ENCODE data around the gene TUBA1C. TPM values are rescaled to one million over a fixed set of nuclear protein-coding genes. Genes with fewer than 3 reads are reported as not detected.

Gene TUBA1C
- total and polyA plus RNA-seq, 10 of the 15 experiments (the other 5 are each of a cell fraction or from before 2014, with no cell fraction given) = 285 to 1,003 (median 441) TPM

DNA sequence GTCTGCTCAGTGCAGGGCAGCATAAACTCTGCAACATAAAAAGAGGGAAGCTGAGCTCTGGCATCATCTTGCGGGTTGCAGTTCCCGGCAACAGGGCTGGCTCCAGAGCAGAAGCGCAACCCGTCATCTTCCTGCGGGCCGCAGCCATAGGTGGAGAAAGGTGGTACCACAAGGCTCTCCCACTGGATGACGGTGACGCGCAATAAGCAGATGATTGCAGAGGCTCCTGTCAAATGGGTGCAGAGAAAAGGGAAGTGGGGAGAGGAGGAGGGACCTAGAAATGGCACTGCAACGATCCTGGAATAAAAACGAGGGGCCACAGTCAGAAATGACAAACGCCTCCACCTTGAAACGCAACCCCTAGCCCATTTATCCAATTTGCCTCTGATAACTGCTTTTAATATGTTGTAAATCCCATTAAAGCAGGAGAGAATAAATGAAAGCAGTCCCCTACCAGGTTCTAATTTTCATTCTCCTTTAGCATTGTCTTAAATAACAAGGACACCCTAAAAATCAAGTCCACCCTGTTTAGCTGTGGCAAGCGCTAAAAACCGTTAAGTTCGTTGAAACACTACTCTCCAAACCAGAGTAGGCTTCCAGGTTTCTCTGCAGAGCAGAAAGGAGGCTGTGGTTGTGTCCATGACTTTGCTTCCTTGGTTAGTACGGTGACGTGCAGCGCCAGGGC, 30.9 kb upstream of the TUBA1C start (continued):
- TF ChIP-seq, protein P1, sequence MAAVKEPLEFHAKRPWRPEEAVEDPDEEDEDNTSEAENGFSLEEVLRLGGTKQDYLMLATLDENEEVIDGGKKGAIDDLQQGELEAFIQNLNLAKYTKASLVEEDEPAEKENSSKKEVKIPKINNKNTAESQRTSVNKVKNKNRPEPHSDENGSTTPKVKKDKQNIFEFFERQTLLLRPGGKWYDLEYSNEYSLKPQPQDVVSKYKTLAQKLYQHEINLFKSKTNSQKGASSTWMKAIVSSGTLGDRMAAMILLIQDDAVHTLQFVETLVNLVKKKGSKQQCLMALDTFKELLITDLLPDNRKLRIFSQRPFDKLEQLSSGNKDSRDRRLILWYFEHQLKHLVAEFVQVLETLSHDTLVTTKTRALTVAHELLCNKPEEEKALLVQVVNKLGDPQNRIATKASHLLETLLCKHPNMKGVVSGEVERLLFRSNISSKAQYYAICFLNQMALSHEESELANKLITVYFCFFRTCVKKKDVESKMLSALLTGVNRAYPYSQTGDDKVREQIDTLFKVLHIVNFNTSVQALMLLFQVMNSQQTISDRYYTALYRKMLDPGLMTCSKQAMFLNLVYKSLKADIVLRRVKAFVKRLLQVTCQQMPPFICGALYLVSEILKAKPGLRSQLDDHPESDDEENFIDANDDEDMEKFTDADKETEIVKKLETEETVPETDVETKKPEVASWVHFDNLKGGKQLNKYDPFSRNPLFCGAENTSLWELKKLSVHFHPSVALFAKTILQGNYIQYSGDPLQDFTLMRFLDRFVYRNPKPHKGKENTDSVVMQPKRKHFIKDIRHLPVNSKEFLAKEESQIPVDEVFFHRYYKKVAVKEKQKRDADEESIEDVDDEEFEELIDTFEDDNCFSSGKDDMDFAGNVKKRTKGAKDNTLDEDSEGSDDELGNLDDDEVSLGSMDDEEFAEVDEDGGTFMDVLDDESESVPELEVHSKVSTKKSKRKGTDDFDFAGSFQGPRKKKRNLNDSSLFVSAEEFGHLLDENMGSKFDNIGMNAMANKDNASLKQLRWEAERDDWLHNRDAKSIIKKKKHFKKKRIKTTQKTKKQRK (IDR thresholded peaks at IDR 0.05; ENCODE audit: low read depth, low read length) = no peak
- TF ChIP-seq RUNX3 (IDR thresholded peaks at IDR 0.05; ENCODE audit: low read length) (0 out of 2 replicates have a peak, but pooled peaks have one; percentile 7), FOXK2 (IDR thresholded peaks at IDR 0.05) (no peak), HCFC1 (IDR thresholded peaks at IDR 0.05; ENCODE audit: low read length) (no peak), ZNF24 (IDR thresholded peaks at IDR 0.05) (no peak), RAD21 (IDR thresholded peaks at IDR 0.05; ENCODE audit: insufficient read depth, low read depth, low read length) (no peak), EGR1 (IDR thresholded peaks at IDR 0.05; ENCODE audit: borderline replicate concordance in 1 of 2, low read depth in 2 of 2, low read length in 2 of 2) (no peak), ZNF207 (IDR thresholded peaks at IDR 0.05; ENCODE audit: borderline replicate concordance) (no peak; the same call in 1 of the 2 replicates), SIN3A (IDR thresholded peaks at IDR 0.05; ENCODE audit: low read depth, low read length) (no peak), HDAC6 (IDR thresholded peaks at IDR 0.05; ENCODE audit: unreplicated experiment) (no peak), KDM1A (IDR thresholded peaks at IDR 0.05; ENCODE audit: borderline replicate concordance) (no peak), SIX5 (IDR thresholded peaks at IDR 0.05; ENCODE audit: low read depth, low read length, severe bottlenecking) (no peak), MXI1 (IDR thresholded peaks at IDR 0.05; ENCODE audit: low read depth, low read length) (no peak), YY1 (IDR thresholded peaks at IDR 0.05; ENCODE audit: low read depth, low read length) (0 out of 2 replicates have a peak, but pooled peaks have one; percentile 35), CREB1 (IDR thresholded peaks at IDR 0.05; ENCODE audit: low read depth) (peak; percentile 80), EED (IDR thresholded peaks at IDR 0.05; ENCODE audit: low read depth) (peak; percentile 65; the same call in 1 of the 2 replicates)
- TF ChIP-seq, protein P2, sequence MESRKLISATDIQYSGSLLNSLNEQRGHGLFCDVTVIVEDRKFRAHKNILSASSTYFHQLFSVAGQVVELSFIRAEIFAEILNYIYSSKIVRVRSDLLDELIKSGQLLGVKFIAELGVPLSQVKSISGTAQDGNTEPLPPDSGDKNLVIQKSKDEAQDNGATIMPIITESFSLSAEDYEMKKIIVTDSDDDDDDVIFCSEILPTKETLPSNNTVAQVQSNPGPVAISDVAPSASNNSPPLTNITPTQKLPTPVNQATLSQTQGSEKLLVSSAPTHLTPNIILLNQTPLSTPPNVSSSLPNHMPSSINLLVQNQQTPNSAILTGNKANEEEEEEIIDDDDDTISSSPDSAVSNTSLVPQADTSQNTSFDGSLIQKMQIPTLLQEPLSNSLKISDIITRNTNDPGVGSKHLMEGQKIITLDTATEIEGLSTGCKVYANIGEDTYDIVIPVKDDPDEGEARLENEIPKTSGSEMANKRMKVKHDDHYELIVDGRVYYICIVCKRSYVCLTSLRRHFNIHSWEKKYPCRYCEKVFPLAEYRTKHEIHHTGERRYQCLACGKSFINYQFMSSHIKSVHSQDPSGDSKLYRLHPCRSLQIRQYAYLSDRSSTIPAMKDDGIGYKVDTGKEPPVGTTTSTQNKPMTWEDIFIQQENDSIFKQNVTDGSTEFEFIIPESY (IDR thresholded peaks at IDR 0.05) = peak; percentile 96
- TF ChIP-seq, protein P3, sequence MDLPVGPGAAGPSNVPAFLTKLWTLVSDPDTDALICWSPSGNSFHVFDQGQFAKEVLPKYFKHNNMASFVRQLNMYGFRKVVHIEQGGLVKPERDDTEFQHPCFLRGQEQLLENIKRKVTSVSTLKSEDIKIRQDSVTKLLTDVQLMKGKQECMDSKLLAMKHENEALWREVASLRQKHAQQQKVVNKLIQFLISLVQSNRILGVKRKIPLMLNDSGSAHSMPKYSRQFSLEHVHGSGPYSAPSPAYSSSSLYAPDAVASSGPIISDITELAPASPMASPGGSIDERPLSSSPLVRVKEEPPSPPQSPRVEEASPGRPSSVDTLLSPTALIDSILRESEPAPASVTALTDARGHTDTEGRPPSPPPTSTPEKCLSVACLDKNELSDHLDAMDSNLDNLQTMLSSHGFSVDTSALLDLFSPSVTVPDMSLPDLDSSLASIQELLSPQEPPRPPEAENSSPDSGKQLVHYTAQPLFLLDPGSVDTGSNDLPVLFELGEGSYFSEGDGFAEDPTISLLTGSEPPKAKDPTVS (IDR thresholded peaks at IDR 0.05; ENCODE audit: low read depth, low read length) = no peak
- TF ChIP-seq, protein P4, sequence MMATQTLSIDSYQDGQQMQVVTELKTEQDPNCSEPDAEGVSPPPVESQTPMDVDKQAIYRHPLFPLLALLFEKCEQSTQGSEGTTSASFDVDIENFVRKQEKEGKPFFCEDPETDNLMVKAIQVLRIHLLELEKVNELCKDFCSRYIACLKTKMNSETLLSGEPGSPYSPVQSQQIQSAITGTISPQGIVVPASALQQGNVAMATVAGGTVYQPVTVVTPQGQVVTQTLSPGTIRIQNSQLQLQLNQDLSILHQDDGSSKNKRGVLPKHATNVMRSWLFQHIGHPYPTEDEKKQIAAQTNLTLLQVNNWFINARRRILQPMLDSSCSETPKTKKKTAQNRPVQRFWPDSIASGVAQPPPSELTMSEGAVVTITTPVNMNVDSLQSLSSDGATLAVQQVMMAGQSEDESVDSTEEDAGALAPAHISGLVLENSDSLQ (IDR thresholded peaks at IDR 0.05) = no peak; the same call in 1 of the 2 replicates
- TF ChIP-seq, protein P5, sequence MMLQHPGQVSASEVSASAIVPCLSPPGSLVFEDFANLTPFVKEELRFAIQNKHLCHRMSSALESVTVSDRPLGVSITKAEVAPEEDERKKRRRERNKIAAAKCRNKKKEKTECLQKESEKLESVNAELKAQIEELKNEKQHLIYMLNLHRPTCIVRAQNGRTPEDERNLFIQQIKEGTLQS (IDR thresholded peaks at IDR 0.05; ENCODE audit: borderline replicate concordance, extremely low read depth, low read depth, low read length) = no peak
- TF ChIP-seq, protein P6, sequence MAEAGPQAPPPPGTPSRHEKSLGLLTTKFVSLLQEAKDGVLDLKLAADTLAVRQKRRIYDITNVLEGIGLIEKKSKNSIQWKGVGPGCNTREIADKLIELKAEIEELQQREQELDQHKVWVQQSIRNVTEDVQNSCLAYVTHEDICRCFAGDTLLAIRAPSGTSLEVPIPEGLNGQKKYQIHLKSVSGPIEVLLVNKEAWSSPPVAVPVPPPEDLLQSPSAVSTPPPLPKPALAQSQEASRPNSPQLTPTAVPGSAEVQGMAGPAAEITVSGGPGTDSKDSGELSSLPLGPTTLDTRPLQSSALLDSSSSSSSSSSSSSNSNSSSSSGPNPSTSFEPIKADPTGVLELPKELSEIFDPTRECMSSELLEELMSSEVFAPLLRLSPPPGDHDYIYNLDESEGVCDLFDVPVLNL (IDR thresholded peaks at IDR 0.05; ENCODE audit: low read depth, low read length) = no peak

Measured in GM12878 (cell line).